ENCODE data around the gene DYNC2I2. TPM values are rescaled to one million over a fixed set of nuclear protein-coding genes. Genes with fewer than 3 reads are reported as not detected.

DYNC2I2 gene
- total RNA-seq, 1 donor from 2014 or later, result 31.8 TPM

GRCh38 chr9:128632066-128632465 lies 24.6 kb downstream of the DYNC2I2 start:
- no peaks in the 10 kb centered on the region for H3K9me3 ChIP-seq (ENCODE audit: control insufficient read depth in 3 of 3, low read length in 3 of 3)
- no peak overlapping the region for H3K9ac ChIP-seq (ENCODE audit: low read depth in 1 of 3, low read length in 3 of 3)
- no peak overlapping the region for H3K27ac ChIP-seq (ENCODE audit: low read depth, low read length)
- no peaks in the 10 kb centered on the region for H3K27me3 ChIP-seq (ENCODE audit: control insufficient read depth in 3 of 3, insufficient read depth in 3 of 3, low read length in 3 of 3)
- H3K4me3 ChIP-seq (ENCODE audit: low read length in 3 of 3), result no peak overlapping the region
- H3K4me1 ChIP-seq (ENCODE audit: control insufficient read depth in 3 of 3, insufficient read depth in 3 of 3, low read length in 3 of 3), result peaks cover 43 to 49% (median 45%) of the 10 kb centered on the region in 3 donors
- peaks cover 39 to 46% (median 40%) of the 10 kb centered on the region in 3 donors for H3K36me3 ChIP-seq (ENCODE audit: control insufficient read depth in 3 of 3, insufficient read depth in 3 of 3, low read length in 3 of 3)

GRCh38 chr9:128631636-128632035 lies 25.0 kb downstream of the DYNC2I2 start:
- Histone ChIP-seq H3K27me3 (ENCODE audit: control insufficient read depth in 3 of 3, insufficient read depth in 3 of 3, low read length in 3 of 3) (no peaks in the 10 kb centered on the region), H3K27ac (ENCODE audit: low read depth, low read length) (no peak overlapping the region), H3K9ac (ENCODE audit: low read depth in 1 of 3, low read length in 3 of 3) (no peak overlapping the region), H3K4me1 (ENCODE audit: control insufficient read depth in 3 of 3, insufficient read depth in 3 of 3, low read length in 3 of 3) (peaks cover 43 to 50% (median 46%) of the 10 kb centered on the region in 3 donors), H3K36me3 (ENCODE audit: control insufficient read depth in 3 of 3, insufficient read depth in 3 of 3, low read length in 3 of 3) (peaks cover 43 to 50% (median 45%) of the 10 kb centered on the region in 3 donors), H3K4me3 (ENCODE audit: low read length in 3 of 3) (no peak overlapping the region), H3K9me3 (ENCODE audit: control insufficient read depth in 3 of 3, low read length in 3 of 3) (no peaks in the 10 kb centered on the region)

GRCh38 chr9:128629852-128630545 lies 26.6 kb downstream of the DYNC2I2 start:
- H3K4me1 ChIP-seq (ENCODE audit: control insufficient read depth in 3 of 3, insufficient read depth in 3 of 3, low read length in 3 of 3), result peaks cover 33 to 38% (median 38%) of the 10 kb centered on the region in 3 donors
- no peak overlapping the region for H3K4me3 ChIP-seq (ENCODE audit: low read length in 3 of 3)
- peaks cover 60 to 66% (median 60%) of the 10 kb centered on the region in 3 donors for H3K36me3 ChIP-seq (ENCODE audit: control insufficient read depth in 3 of 3, insufficient read depth in 3 of 3, low read length in 3 of 3)
- H3K27me3 ChIP-seq (ENCODE audit: control insufficient read depth in 3 of 3, insufficient read depth in 3 of 3, low read length in 3 of 3), result no peaks in the 10 kb centered on the region
- peak overlapping the region in 1 of 3 donors; percentile 79 for H3K9ac ChIP-seq (ENCODE audit: low read depth in 1 of 3, low read length in 3 of 3)
- H3K9me3 ChIP-seq (ENCODE audit: control insufficient read depth in 3 of 3, low read length in 3 of 3), result no peaks in the 10 kb centered on the region
- no peak overlapping the region for H3K27ac ChIP-seq (ENCODE audit: low read depth, low read length)

- H3K27ac ChIP-seq (ENCODE audit: low read depth, low read length), result peak overlapping the region; percentile 62
- H3K27me3 ChIP-seq (ENCODE audit: control insufficient read depth in 3 of 3, insufficient read depth in 3 of 3, low read length in 3 of 3), result no peaks in the 10 kb centered on the region
- peaks cover 67 to 74% (median 68%) of the 10 kb centered on the region in 3 donors for H3K36me3 ChIP-seq (ENCODE audit: control insufficient read depth in 3 of 3, insufficient read depth in 3 of 3, low read length in 3 of 3)
- H3K9me3 ChIP-seq (ENCODE audit: control insufficient read depth in 3 of 3, low read length in 3 of 3), result no peaks in the 10 kb centered on the region
- H3K4me3 ChIP-seq (ENCODE audit: low read length in 3 of 3), result peak overlapping the region in 2 of 3 donors; percentile 38 to 56
- H3K4me1 ChIP-seq (ENCODE audit: control insufficient read depth in 3 of 3, insufficient read depth in 3 of 3, low read length in 3 of 3), result peaks cover 27 to 31% (median 30%) of the 10 kb centered on the region in 3 donors
- H3K9ac ChIP-seq (ENCODE audit: low read depth in 1 of 3, low read length in 3 of 3), result peak overlapping the region in 2 of 3 donors; percentile 74 to 79
These were observed 27.5 kb downstream of the DYNC2I2 start for GRCh38 chr9:128629136-128629535.

- Histone ChIP-seq H3K36me3 (ENCODE audit: control insufficient read depth in 3 of 3, insufficient read depth in 3 of 3, low read length in 3 of 3) (peaks cover 63 to 70% (median 66%) of the 10 kb centered on the region in 3 donors), H3K9me3 (ENCODE audit: control insufficient read depth in 3 of 3, low read length in 3 of 3) (no peaks in the 10 kb centered on the region), H3K27me3 (ENCODE audit: control insufficient read depth in 3 of 3, insufficient read depth in 3 of 3, low read length in 3 of 3) (no peaks in the 10 kb centered on the region), H3K9ac (ENCODE audit: low read depth in 1 of 3, low read length in 3 of 3) (peak overlapping the region in 2 of 3 donors; percentile 74 to 79), H3K4me1 (ENCODE audit: control insufficient read depth in 3 of 3, insufficient read depth in 3 of 3, low read length in 3 of 3) (peaks cover 27 to 31% (median 30%) of the 10 kb centered on the region in 3 donors), H3K4me3 (ENCODE audit: low read length in 3 of 3) (peak overlapping the region in 2 of 3 donors; percentile 38 to 56), H3K27ac (ENCODE audit: low read depth, low read length) (peak overlapping the region; percentile 62)
These were observed 28.1 kb downstream of the DYNC2I2 start for GRCh38 chr9:128628471-128629048.

- H3K9me3 ChIP-seq (ENCODE audit: control insufficient read depth in 3 of 3, low read length in 3 of 3), result no peaks in the 10 kb centered on the region
- H3K4me3 ChIP-seq (ENCODE audit: low read length in 3 of 3), result no peak overlapping the region
- peaks cover 57 to 65% (median 59%) of the 10 kb centered on the region in 3 donors for H3K36me3 ChIP-seq (ENCODE audit: control insufficient read depth in 3 of 3, insufficient read depth in 3 of 3, low read length in 3 of 3)
- H3K4me1 ChIP-seq (ENCODE audit: control insufficient read depth in 3 of 3, insufficient read depth in 3 of 3, low read length in 3 of 3), result peaks cover 27 to 31% (median 30%) of the 10 kb centered on the region in 3 donors
- peak overlapping the region; percentile 62 for H3K27ac ChIP-seq (ENCODE audit: low read depth, low read length)
- H3K9ac ChIP-seq (ENCODE audit: low read depth in 1 of 3, low read length in 3 of 3), result peak overlapping the region in 1 of 3 donors; percentile 79
- no peaks in the 10 kb centered on the region for H3K27me3 ChIP-seq (ENCODE audit: control insufficient read depth in 3 of 3, insufficient read depth in 3 of 3, low read length in 3 of 3)
These were observed 28.7 kb downstream of the DYNC2I2 start for GRCh38 chr9:128627906-128628305.

GRCh38 chr9:128627127-128627715 lies 29.4 kb downstream of the DYNC2I2 start:
- peak overlapping the region in 1 of 3 donors; percentile 16 for H3K9ac ChIP-seq (ENCODE audit: low read depth in 1 of 3, low read length in 3 of 3)

GRCh38 chr9:128626181-128626580 lies 30.5 kb downstream of the DYNC2I2 start:
- no peak overlapping the region for H3K27ac ChIP-seq (ENCODE audit: low read depth, low read length)
- no peak overlapping the region for H3K9ac ChIP-seq (ENCODE audit: low read depth in 1 of 3, low read length in 3 of 3)
- no peak overlapping the region for H3K4me3 ChIP-seq (ENCODE audit: low read length in 3 of 3)
- peaks cover 55% of the 10 kb centered on the region in 3 donors for H3K36me3 ChIP-seq (ENCODE audit: control insufficient read depth in 3 of 3, insufficient read depth in 3 of 3, low read length in 3 of 3)
- H3K27me3 ChIP-seq (ENCODE audit: control insufficient read depth in 3 of 3, insufficient read depth in 3 of 3, low read length in 3 of 3), result no peaks in the 10 kb centered on the region
- peaks cover 27 to 31% (median 30%) of the 10 kb centered on the region in 3 donors for H3K4me1 ChIP-seq (ENCODE audit: control insufficient read depth in 3 of 3, insufficient read depth in 3 of 3, low read length in 3 of 3)
- no peaks in the 10 kb centered on the region for H3K9me3 ChIP-seq (ENCODE audit: control insufficient read depth in 3 of 3, low read length in 3 of 3)

More at GRCh38 chr9:128627127-128627715, 29.4 kb downstream of the DYNC2I2 start:
- no peak overlapping the region for H3K27ac ChIP-seq (ENCODE audit: low read depth, low read length)
- peaks cover 50 to 59% (median 53%) of the 10 kb centered on the region in 3 donors for H3K36me3 ChIP-seq (ENCODE audit: control insufficient read depth in 3 of 3, insufficient read depth in 3 of 3, low read length in 3 of 3)
- no peak overlapping the region for H3K4me3 ChIP-seq (ENCODE audit: low read length in 3 of 3)
- H3K27me3 ChIP-seq (ENCODE audit: control insufficient read depth in 3 of 3, insufficient read depth in 3 of 3, low read length in 3 of 3), result no peaks in the 10 kb centered on the region
- H3K9me3 ChIP-seq (ENCODE audit: control insufficient read depth in 3 of 3, low read length in 3 of 3), result no peaks in the 10 kb centered on the region
- peaks cover 27 to 31% (median 30%) of the 10 kb centered on the region in 3 donors for H3K4me1 ChIP-seq (ENCODE audit: control insufficient read depth in 3 of 3, insufficient read depth in 3 of 3, low read length in 3 of 3)

GRCh38 chr9:128625391-128626146 lies 31.1 kb downstream of the DYNC2I2 start:
- Histone ChIP-seq H3K36me3 (ENCODE audit: control insufficient read depth in 3 of 3, insufficient read depth in 3 of 3, low read length in 3 of 3) (peaks cover 61% of the 10 kb centered on the region in 3 donors), H3K9ac (ENCODE audit: low read depth in 1 of 3, low read length in 3 of 3) (no peak overlapping the region), H3K9me3 (ENCODE audit: control insufficient read depth in 3 of 3, low read length in 3 of 3) (no peaks in the 10 kb centered on the region), H3K27me3 (ENCODE audit: control insufficient read depth in 3 of 3, insufficient read depth in 3 of 3, low read length in 3 of 3) (no peaks in the 10 kb centered on the region), H3K4me3 (ENCODE audit: low read length in 3 of 3) (no peak overlapping the region), H3K27ac (ENCODE audit: low read depth, low read length) (no peak overlapping the region), H3K4me1 (ENCODE audit: control insufficient read depth in 3 of 3, insufficient read depth in 3 of 3, low read length in 3 of 3) (peaks cover 27 to 31% (median 30%) of the 10 kb centered on the region in 3 donors)
